GM12891 (cell line): ENCODE results near the gene CMPK1. TPM values are rescaled to one million over a fixed set of nuclear protein-coding genes. Genes with fewer than 3 reads are reported as not detected.
A peak's percentile ranks its signal among the peaks of the same experiment; 100 is the strongest.
"Not testable (repeated sequence)": the region's sequence is repeated elsewhere in the genome, so short reads cannot be mapped to it uniquely, and the experiment has no call there.

Source experiments
- DNase-seq: peaks from one replicate; pipeline ENCODE4 v3.0.0; 2011; ENCODE audit warnings: low spot score; ENCODE audit not compliant: insufficient read length
- FAIRE-seq: peaks from 2 replicates; lab custom pipeline; 2011; peaks lifted over from hg19 to GRCh38; lab: Jason Lieb, UNC
- PAX5 ChIP-seq: IDR thresholded peaks from 2 replicates; pipeline ENCODE4 v1.6.1; 2011; ENCODE audit warnings: low read length, moderate library complexity, mild to moderate bottlenecking; ENCODE audit not compliant: insufficient read depth, severe bottlenecking
- POLR2A ChIP-seq: IDR thresholded peaks from 2 replicates; pipeline ENCODE4 v1.6.1; 2011; ENCODE audit warnings: low read depth, low read length, control low read depth
- POLR2AphosphoS5 ChIP-seq: IDR thresholded peaks from 2 replicates; pipeline ENCODE4 v1.6.1; 2011; ENCODE audit warnings: low read depth, low read length, control low read depth
- POU2F2 ChIP-seq: IDR thresholded peaks from 2 replicates; pipeline ENCODE4 v1.6.1; 2011; ENCODE audit warnings: low read depth, mild to moderate bottlenecking, control low read depth, low read length, moderate library complexity
- SPI1 ChIP-seq: IDR thresholded peaks from 2 replicates; pipeline ENCODE4 v1.6.1; 2011; ENCODE audit warnings: low read depth, low read length, control low read depth
- TAF1 ChIP-seq: IDR thresholded peaks from 2 replicates; pipeline ENCODE4 v1.6.1; 2011; ENCODE audit warnings: low read depth, low read length, control low read depth
- polyA plus RNA-seq: library from polyadenylated mRNA; unstranded; fragments of >200 nt; gene quantifications from one replicate; pipeline ENCODE4 v1.2.1, GENCODE V29; 2012; ENCODE audit warnings: low read depth, missing spikeins, inconsistent platforms; ENCODE audit not compliant: missing spikeins

Gene CMPK1
- 72.4 TPM for polyA plus RNA-seq

GRCh38 chr1:47333578-47333921, at the start of gene CMPK1:
Gene CMPK1, plus strand, starts transcription at chr1:47333790. Its CDS starts 156 bp downstream, at chr1:47333946.
- DNase-seq (peak; percentile 72), FAIRE-seq (peak; percentile 97)

GRCh38 chr1:47288116-47288515, 45.5 kb upstream of the CMPK1 start:
- DNase-seq, FAIRE-seq: not testable (repeated sequence)
- peak; percentile 61 for TF ChIP-seq SPI1

More at GRCh38 chr1:47333578-47333921, at the start of gene CMPK1:
- TF ChIP-seq SPI1 (no peak), TAF1 (no peak), POLR2AphosphoS5 (peak; percentile 55; the same call in 1 of the 2 replicates), POLR2A (peak; percentile 71)

- DNase-seq, FAIRE-seq: not testable (repeated sequence)
Measured at GRCh38 chr1:47294863-47295262, 38.7 kb upstream of the CMPK1 start.

- FAIRE-seq (no peak), DNase-seq (no peak)
- TF ChIP-seq PAX5 = no peak
- TF ChIP-seq POLR2AphosphoS5 = no peak
- TF ChIP-seq TAF1 = no peak
- no peak for TF ChIP-seq SPI1
- TF ChIP-seq POLR2A = no peak
- no peak for TF ChIP-seq POU2F2
Measured at GRCh38 chr1:47295579-47295978, 38.0 kb upstream of the CMPK1 start.

GRCh38 chr1:47298025-47298699, 35.4 kb upstream of the CMPK1 start:
- TF ChIP-seq POLR2A (no peak), POU2F2 (no peak), SPI1 (no peak), POLR2AphosphoS5 (no peak), TAF1 (no peak), PAX5 (no peak)
- FAIRE-seq (no peak), DNase-seq (no peak)

- no peak for TF ChIP-seq PAX5
- TF ChIP-seq POLR2A = no peak
- no peak for TF ChIP-seq SPI1
- no peak for TF ChIP-seq TAF1
- TF ChIP-seq POLR2AphosphoS5 = no peak
- no peak for TF ChIP-seq POU2F2
- DNase-seq (no peak), FAIRE-seq (no peak)
Measured at GRCh38 chr1:47302472-47302871, 31.1 kb upstream of the CMPK1 start.

- DNase-seq (no peak), FAIRE-seq (no peak)
- TF ChIP-seq SPI1 = no peak
- no peak for TF ChIP-seq POU2F2
- TF ChIP-seq TAF1 = no peak
Measured at GRCh38 chr1:47309427-47309826, 24.2 kb upstream of the CMPK1 start.

- peak; percentile 86 for DNase-seq
- TF ChIP-seq POLR2A (peak; percentile 88), TAF1 (peak; percentile 88), POLR2AphosphoS5 (peak; percentile 80; the same call in 1 of the 2 replicates), POU2F2 (0 out of 2 replicates have a peak, but pooled peaks have one; percentile 22), PAX5 (no peak), SPI1 (peak; percentile 26; the same call in 1 of the 2 replicates)
- FAIRE-seq = peak; percentile 91
Measured at GRCh38 chr1:47313915-47314664, 19.5 kb upstream of the CMPK1 start, which contains the start of gene STIL. Gene STIL, minus strand, starts transcription at chr1:47314147. Its CDS starts 3,828 bp downstream, at chr1:47310319.

- FAIRE-seq (no peak), DNase-seq (no peak)
- TF ChIP-seq POLR2A (no peak), TAF1 (no peak), SPI1 (no peak), PAX5 (no peak), POLR2AphosphoS5 (no peak), POU2F2 (no peak)
Measured at GRCh38 chr1:47317841-47318240, 15.7 kb upstream of the CMPK1 start.

- not testable (repeated sequence) for FAIRE-seq, DNase-seq
Measured at GRCh38 chr1:47319968-47320367, 13.6 kb upstream of the CMPK1 start.

- no peak for DNase-seq
- no peak for FAIRE-seq
- TF ChIP-seq POU2F2 (no peak), TAF1 (no peak), SPI1 (no peak), POLR2AphosphoS5 (no peak), POLR2A (no peak), PAX5 (no peak)
Measured at GRCh38 chr1:47323599-47324031, 10.0 kb upstream of the CMPK1 start.
